ENCODE data around the gene GPS2.

- TF ChIP-seq ZNF23 (tag by site-specific recombination; IDR thresholded peaks at IDR 0.05; ENCODE audit: borderline replicate concordance) (no peak), ZNF785 (tag by site-specific recombination; IDR thresholded peaks at IDR 0.05) (no peak)
Observed at GRCh38 chr17:7280519-7281073, 34.6 kb downstream of the GPS2 start.

Data from HEK293 (cell line).